IPS-NIHi7 (cell line): ENCODE results near the gene ARHGDIB.

ENCODE experiments used
- DNase-seq: peaks from one replicate; pipeline ENCODE4 v3.0.0; 2012; ENCODE audit warnings: mixed read lengths; ENCODE audit errors: extremely low spot score

ARHGDIB gene

DNA sequence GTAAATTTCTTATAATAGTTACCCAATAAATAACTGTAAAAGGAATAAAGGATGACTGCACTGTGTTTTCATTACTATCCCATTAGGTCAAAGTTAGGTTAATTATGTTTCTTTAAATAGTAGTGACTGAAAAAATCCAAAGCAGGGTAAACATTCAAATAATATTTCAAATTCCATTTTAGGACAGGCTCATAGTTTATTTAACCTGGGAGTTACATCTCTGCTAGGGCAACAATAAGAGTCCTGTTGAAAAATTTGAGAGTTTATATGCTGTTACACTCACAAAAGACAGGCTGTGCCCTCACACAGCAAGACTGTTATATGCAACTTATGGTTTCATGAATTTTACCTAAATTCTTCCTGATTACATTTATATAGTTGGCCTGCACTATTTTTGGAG is 31.1 kb downstream of the ARHGDIB start:
- DNase-seq: no peak

DNA sequence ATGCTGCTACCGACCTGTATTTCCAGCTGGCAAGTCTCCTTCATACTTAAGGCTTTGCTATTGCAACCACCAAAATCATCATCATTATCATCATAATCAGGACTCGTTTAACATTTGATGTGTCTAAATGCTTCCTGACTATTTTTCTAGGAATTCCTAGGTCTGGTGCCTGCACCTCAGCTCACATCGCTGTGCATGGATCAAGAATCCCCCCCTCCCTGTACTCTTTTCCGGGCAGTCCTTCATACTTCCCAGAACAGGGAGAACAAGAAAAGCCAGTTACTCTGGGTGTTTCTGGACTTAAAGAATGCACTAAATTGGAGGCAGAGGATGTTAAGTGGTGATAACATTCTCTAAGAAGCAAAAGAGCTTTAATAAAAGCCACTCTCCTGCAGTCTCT is 32.5 kb downstream of the ARHGDIB start:
- DNase-seq: peak; percentile 46

GRCh38 chr12:14927267-14927666 is 34.1 kb downstream of the ARHGDIB start:
- no peak for DNase-seq

DNA sequence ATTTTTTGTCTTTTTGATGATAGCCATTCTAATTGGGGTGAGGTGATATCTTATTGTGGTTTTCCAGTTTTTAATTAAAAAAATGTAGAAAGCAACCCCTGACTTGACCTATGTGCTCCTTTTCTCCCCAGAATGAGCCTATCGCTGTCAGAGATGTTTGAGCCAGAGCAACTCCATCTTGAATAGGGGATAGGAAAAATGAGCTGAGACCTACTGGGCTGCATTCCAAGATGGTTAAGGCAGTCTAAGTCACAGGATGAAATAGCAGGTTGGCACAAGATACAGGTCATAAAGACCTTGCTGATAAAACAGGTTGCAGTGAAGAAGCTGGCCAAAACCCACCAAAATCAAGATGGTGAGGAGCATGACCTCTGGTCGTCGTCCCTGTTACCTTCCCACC is 36.9 kb downstream of the ARHGDIB start:
- DNase-seq: no peak

- no peak for DNase-seq
Observed at GRCh38 chr12:14923944-14924343, 37.5 kb downstream of the ARHGDIB start.

- no peak for DNase-seq
Observed at GRCh38 chr12:14921218-14921617, 40.2 kb downstream of the ARHGDIB start.

GRCh38 chr12:14920475-14921126 is 40.8 kb downstream of the ARHGDIB start:
- no peak for DNase-seq

DNA sequence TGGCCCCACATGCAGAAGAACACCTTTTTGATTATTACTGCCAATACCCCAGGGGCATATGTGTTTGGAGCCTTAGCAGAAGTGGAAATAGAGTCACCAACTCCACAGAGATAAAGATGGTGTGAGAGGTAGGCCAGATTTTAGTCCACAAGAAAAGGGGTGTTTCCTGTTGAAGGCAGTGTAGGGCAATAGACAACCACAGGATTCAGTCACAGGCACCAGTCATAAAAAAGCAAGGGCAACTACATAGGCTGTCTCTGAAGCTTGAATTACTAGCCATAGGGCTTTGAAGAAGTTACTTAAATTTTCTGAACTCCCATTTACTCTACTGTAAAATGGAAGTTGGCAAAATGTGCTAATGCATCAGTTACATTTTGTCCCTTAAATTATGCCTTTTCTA is 41.9 kb downstream of the ARHGDIB start:
- no peak for DNase-seq

GRCh38 chr12:14915736-14916135 is 45.7 kb downstream of the ARHGDIB start:
- no peak for DNase-seq

DNA sequence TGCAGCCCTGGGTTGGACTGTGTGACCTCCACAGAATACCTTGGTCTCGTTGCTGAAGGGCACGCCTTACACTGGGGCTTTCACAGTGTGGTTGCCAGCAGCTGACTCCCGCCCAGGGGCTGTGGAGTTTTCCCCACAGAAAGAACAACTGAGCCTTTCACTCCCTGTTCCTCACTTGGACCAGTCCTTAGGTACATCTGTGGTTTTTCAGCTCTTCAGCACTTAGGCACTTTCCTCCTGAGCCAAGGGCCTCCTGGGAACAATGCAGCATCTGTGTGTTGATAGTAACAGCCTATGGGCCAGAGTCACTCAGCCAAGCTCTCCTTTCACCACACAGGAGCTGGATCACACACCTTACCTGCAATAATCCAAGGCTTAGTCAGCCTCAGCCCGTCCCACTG is 48.0 kb downstream of the ARHGDIB start:
- no peak for DNase-seq

- no peak for DNase-seq
Observed at GRCh38 chr12:14911131-14911530, 50.3 kb downstream of the ARHGDIB start.

- DNase-seq: no peak
Observed at GRCh38 chr12:14910090-14910915, 51.1 kb downstream of the ARHGDIB start.

DNA sequence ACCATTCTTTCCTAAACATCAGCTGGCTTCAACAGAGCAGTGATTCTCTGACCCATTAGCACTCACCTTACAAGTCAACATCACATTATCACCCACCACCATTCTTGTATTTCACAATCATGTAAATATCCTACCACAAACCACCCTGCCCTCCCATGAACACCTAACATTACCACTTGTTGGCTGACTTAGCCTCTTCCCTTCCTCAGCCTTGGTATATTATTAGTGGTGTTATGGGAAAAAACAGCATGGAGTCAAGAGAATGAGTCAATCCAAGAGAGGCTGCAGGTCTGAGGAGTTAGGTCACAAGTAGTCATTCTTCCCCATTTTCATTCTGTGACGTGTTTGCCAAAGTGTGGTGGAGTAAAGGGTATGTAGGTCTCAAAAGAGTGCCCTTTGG is 53.4 kb downstream of the ARHGDIB start:
- DNase-seq: no peak

- DNase-seq: no peak
Observed at GRCh38 chr12:14906114-14906513, 55.3 kb downstream of the ARHGDIB start.

DNA sequence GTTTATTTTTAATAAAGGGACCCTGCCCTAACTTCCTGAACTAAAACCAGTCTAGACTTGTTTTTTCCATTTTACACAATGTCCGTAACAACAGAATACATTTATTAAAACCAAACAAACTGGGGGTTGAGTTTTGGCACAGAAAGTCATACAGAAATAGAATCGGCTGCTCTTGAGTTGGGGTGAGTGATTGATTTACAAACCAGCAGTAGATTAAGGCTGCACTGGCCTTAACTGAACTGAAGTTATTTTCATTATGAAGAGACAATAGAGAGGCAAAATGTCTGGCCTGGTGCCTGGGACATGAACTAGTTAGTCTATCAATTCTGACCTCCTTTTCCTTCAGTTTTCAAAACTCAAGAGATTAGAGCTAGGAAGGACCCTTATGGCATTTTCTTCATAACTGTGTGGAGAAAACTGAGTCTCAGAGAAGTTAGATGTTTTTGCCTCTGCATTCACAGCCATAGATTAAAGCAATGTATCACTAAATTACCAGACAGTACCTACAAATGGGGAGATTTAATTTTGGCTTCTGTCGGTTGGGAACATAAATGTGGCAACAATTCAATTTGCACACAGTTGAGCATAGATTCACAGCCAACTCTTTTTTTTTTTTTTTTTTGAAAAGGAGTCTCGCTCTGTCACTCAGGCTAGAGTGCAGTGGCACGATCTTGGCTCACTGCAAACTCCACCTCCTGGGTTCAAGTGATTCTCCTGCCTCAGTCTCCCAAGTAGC is 56.0 kb downstream of the ARHGDIB start:
- DNase-seq: no peak

GRCh38 chr12:14904854-14905253 is 56.5 kb downstream of the ARHGDIB start:
- no peak for DNase-seq

DNA sequence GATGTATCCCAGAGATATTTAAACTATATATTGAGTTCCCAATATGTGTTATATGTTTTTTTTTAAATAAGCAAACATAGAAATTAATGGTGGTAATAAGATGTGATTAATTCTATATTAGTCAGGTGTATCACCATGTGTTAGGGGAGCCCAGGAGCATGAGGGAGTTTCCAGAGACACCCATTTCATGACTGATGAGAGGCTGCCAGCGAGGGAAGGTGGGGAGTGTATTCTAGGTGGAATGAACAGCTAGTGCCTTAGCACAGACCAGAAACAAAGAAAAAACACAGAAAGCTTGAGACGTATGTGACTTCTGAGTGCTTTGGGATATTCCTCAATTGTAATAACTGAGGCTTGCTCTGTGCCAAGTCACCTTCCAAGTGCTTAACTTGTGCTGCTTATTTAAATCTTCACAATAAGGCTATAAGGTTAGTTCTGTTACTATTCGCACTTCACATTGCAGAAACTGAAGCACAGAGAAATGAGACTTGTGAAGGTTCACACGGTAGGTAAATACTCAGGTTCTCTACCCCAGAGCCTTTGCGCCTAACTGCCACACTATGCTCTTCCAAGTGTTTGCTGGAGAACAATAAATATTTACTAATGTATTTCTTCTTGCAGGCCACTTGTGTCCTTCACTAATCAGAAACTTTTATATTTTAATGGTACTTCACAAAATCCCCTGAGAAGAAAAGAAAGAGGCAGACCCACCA is 57.9 kb downstream of the ARHGDIB start:
- DNase-seq: no peak

DNA sequence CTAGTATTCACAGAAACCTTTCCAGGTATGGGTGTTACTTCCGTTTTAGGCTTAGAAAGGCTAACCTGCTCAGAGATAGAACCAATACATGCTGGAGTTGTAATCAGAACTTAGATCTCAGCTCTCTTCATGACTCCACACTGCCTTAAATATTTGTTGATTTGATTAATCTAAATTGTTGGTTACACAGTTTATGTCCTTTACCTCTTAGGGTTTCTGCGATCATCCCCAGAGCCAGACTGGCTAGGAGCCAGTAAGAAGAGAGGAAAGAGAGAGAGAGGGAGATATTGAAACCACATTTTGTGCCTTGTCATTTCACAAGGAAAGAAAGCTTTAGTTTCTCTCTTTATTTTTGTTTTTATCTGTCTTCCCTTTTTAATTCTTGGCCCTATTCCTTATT is 58.9 kb downstream of the ARHGDIB start:
- DNase-seq: no peak

GRCh38 chr12:14901228-14901562 is 60.2 kb downstream of the ARHGDIB start:
- DNase-seq: peak; percentile 25

- no peak for DNase-seq
Observed at GRCh38 chr12:14900521-14901227, 60.7 kb downstream of the ARHGDIB start.

DNA sequence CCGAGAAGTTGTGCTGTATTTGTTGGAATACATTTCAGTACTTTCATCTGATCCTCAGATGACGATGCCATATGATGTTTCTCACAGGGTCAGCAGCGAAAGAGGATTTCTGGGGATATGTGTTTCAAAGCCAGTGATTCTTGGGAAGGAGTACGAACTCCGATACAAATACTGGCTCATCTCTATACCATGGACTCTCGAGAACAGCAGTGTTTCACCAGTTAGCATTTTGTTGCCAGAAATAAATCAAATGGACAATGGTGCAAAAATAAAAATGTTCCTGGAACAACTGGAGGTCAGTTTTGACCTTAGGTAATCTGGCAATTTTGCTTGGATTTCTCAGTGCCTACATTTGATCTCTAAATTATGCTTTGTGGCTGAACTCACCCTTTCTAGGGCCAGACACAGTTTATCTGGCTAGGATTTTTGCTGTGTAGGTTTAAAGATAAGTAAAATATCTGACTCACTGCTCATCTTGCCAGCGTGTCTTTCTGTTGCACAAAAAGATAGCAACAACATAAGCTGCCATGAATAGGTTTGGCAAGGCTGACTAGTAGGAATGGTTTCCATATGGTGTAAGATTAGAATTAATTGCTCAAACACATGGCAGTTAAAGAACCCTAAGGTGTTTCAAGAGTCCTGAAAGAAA is 64.8 kb downstream of the ARHGDIB start:
- DNase-seq: no peak
